ENCODE measurements around the gene ARHGAP28.

The ARHGAP28 gene

GRCh38 chr18:6733758-6734157 is 4.2 kb downstream of the ARHGAP28 start:
- Histone ChIP-seq H3K4me1 (ENCODE audit: control insufficient read depth in 1 of 2, insufficient read depth in 1 of 2, low read depth in 1 of 2, low read length in 1 of 2) (no peaks in the 10 kb centered on the region), H3K27ac (no peak overlapping the region), H3K27me3 (peaks cover 34% of the 10 kb centered on the region), H3K4me3 (ENCODE audit: low read depth in 1 of 2, low read length in 1 of 2) (no peak overlapping the region), H3K36me3 (no peaks in the 10 kb centered on the region), H3K9me3 (no peaks in the 10 kb centered on the region)
- TF ChIP-seq CTCF (IDR thresholded peaks at IDR 0.05), result no peak

GRCh38 chr18:6734726-6735430 is 5.4 kb downstream of the ARHGAP28 start:
- no peak for TF ChIP-seq CTCF (IDR thresholded peaks at IDR 0.05)
- H3K27ac ChIP-seq, result no peak overlapping the region
- H3K4me1 ChIP-seq (ENCODE audit: control insufficient read depth in 1 of 2, insufficient read depth in 1 of 2, low read depth in 1 of 2, low read length in 1 of 2), result no peaks in the 10 kb centered on the region
- H3K27me3 ChIP-seq, result peaks cover 23% of the 10 kb centered on the region
- H3K9me3 ChIP-seq, result no peaks in the 10 kb centered on the region
- no peaks in the 10 kb centered on the region for H3K36me3 ChIP-seq
- no peak overlapping the region for H3K4me3 ChIP-seq (ENCODE audit: low read depth in 1 of 2, low read length in 1 of 2)

GRCh38 chr18:6737833-6738232 is 8.3 kb downstream of the ARHGAP28 start:
- TF ChIP-seq CTCF (IDR thresholded peaks at IDR 0.05), result no peak
- Histone ChIP-seq H3K9me3 (no peaks in the 10 kb centered on the region), H3K36me3 (no peaks in the 10 kb centered on the region), H3K27me3 (no peaks in the 10 kb centered on the region), H3K27ac (no peak overlapping the region), H3K4me1 (ENCODE audit: control insufficient read depth in 1 of 2, insufficient read depth in 1 of 2, low read depth in 1 of 2, low read length in 1 of 2) (no peaks in the 10 kb centered on the region), H3K4me3 (ENCODE audit: low read depth in 1 of 2, low read length in 1 of 2) (no peak overlapping the region)

GRCh38 chr18:6738622-6739021 is 9.1 kb downstream of the ARHGAP28 start:
- Histone ChIP-seq H3K27ac (no peak overlapping the region), H3K9me3 (no peaks in the 10 kb centered on the region), H3K4me3 (ENCODE audit: low read depth in 1 of 2, low read length in 1 of 2) (no peak overlapping the region), H3K36me3 (no peaks in the 10 kb centered on the region), H3K27me3 (no peaks in the 10 kb centered on the region), H3K4me1 (ENCODE audit: control insufficient read depth in 1 of 2, insufficient read depth in 1 of 2, low read depth in 1 of 2, low read length in 1 of 2) (no peaks in the 10 kb centered on the region)
- TF ChIP-seq CTCF (IDR thresholded peaks at IDR 0.05), result no peak

GRCh38 chr18:6741232-6741663 is 11.7 kb downstream of the ARHGAP28 start:
- no peak for TF ChIP-seq CTCF (IDR thresholded peaks at IDR 0.05)
- H3K27ac ChIP-seq, result no peak overlapping the region
- H3K4me3 ChIP-seq (ENCODE audit: low read depth in 1 of 2, low read length in 1 of 2), result no peak overlapping the region
- H3K9me3 ChIP-seq, result no peaks in the 10 kb centered on the region
- no peaks in the 10 kb centered on the region for H3K4me1 ChIP-seq (ENCODE audit: control insufficient read depth in 1 of 2, insufficient read depth in 1 of 2, low read depth in 1 of 2, low read length in 1 of 2)
- no peaks in the 10 kb centered on the region for H3K36me3 ChIP-seq
- H3K27me3 ChIP-seq, result no peaks in the 10 kb centered on the region
